HG03521 (cell line): Measurements from ENCODE around the gene CENPO.
"Not testable (repeated sequence)": the region's sequence is repeated elsewhere in the genome, so short reads cannot be mapped to it uniquely, and the experiment has no call there.

ENCODE experiments used
- ATAC-seq: cut with Tn5 transposase; IDR thresholded peaks from one replicate; pipeline ENCODE4 v1.9.1; 2021; ENCODE audit warnings: mild to moderate bottlenecking, moderate library complexity; ENCODE audit not compliant: unreplicated experiment

The CENPO gene

DNA sequence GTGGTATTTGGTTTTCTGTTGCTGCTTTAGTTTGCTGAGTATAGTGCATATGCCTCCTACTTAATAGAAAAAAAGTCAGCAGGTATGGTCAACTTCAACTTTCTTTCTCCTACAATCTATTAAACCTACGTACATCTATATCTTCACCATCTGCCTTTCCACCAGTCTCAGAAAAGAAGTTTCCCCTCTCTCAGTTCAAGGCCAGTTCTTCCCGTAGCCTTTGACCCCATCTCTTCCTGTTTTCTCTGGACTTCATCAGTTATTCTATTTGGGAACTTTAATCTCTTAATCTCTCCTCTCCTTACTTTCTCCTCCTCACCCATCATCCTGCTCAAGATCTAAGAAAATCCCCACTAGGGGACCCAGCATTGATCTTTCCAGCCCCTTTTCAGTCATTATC lies 5.7 kb upstream of the CENPO start:
- no peak for ATAC-seq

- no peak for ATAC-seq
These were observed 4.4 kb upstream of the CENPO start for GRCh38 chr2:24788816-24789215.

DNA sequence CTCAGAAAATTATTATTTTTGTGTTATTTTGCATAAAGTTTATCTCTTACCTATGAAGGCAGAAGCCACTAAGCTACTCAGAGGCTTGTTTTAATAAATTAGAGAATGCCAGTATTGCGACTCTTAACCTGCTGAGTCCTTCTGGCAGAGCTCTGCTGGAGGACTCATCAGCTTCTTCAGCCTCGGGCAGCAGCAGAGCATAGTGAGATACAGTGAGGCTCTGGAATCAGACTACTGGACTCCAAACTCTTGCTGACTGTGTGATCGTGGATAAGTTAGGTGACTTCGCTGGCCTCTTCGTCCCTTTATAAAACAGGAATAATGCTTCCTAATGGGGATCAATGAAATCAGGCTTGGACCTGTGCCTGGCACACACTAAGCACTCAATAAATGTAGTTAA lies 1.8 kb upstream of the CENPO start:
- no peak for ATAC-seq

GRCh38 chr2:24792542-24792873 lies 717 bp upstream of the CENPO start:
- no peak for ATAC-seq

- no peak for ATAC-seq
These were observed 673 bp downstream of the CENPO start for GRCh38 chr2:24793761-24794435.

DNA sequence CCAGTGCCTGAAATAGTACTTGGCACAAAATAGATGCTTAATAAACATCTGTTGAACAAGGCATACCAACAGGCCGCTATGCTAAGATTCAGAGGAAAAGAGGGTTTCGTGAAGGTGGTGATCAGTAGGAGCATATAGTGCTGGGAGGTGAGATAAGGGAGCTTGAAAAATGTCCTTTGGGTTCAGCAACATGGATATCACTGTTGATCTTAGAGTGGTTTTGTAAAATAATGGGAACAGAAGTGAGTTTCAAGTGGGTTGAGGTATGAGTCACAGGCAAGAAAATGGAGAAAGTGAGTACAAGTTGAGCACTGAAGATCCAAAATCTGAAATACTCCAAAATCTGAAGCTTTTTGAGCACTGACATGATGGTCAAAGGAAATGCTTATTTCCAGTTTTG lies 4.4 kb downstream of the CENPO start:
- ATAC-seq, result no peak

DNA sequence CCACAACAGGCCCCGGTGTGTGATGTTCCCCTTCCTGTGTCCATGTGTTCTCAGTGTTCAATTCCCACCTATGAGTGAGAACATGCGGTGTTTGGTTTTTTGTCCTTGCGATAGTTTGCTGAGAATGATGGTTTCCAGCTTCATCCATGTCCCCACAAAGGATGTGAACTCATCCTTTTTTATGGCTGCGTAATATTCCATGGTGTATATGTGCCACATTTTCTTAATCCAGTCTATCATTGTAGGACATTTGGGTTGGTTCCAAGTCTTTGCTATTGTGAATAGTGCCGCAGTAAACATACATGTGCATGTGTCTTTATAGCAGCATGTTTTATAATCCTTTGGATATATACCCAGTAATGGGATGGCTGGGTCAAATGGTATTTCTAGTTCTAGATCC lies 7.3 kb downstream of the CENPO start:
- not testable (repeated sequence) for ATAC-seq

DNA sequence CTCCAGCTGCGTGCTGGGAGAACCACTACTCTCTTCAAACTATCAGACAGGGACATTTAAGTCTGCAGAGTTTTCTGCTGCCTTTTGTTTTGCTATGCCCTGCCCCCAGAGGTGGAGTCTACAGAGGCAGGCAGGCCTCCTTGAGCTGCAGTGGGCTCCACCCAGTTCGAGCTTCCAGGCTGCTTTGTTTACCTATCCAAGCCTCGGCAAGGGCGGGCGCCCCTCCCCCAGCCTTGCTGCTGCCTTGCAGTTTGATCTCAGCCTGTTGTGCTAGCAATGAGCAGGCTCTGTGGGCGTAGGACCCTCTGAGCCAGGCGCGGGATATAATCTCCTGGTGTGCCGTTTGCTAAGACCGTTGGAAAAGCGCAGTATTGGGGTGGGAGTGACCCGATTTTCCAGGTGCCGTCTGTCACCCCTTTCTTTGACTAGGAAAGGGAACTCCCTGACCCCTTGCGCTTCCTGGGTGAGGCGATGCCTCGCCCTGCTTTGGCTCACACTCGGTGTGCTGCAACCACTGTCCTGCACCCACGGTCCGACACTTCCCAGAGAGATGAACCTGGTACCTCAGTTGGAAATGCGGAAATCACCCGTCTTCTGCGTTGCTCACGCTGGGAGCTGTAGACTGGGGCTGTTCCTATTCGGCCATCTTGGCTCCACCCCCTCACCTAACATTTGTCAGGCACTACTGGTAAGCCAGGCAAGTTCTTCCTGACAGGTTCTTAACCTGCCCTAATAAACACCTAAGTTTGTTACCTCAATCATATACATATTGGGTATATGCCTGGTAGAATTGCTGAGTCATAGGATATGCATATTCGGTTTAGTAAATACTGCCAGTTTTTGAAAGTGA lies 12.8 kb downstream of the CENPO start:
- ATAC-seq, result not testable (repeated sequence)

DNA sequence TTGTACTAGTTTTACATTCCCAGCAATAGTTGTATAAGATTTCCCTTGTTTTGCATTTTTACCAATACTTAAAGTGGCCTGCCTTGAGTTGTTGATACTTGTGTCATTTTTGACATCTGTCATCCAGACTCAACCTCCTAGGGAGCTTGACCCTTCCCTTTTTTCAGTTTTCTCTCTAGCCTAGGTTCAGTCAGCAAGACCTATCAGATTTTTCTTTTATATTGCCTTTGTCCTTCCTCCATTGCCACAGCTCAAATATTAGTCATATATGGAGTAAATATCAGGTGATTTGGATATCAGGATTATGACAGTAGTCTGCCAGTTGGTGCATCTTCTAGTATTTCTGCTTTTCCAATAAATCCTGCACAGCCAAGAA lies 13.4 kb downstream of the CENPO start:
- ATAC-seq, result no peak

DNA sequence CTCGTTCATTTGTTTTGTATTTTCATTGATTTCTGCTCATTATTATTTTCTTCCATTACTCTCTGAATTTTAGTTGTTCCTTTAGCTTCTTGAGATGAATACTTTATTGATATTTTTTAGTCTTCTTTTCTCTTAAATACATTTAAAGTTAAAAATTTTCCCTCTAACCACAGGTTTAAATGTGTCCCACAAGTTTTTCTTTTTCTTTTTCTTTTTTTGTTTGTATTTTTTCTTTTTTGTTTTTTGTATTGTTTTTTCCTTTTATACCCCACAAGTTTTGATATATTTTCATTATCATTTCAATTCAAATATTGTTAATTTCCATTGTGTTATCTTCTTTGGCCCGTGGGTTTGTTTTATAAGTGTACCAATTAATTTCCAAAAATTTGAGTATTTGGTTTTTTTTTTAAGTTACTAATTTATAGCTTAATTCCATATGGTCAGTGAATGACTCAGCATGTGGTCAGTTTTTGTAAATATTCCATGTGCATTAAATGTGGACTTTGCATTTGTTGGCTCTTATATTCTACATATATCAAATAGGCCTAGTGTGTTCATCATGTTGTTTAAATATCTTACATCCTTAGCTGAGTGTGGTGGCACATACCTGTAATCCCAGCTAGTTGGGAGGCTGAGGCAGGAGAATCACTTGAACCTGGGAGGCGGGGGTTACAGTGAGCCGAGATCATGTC lies 16.2 kb downstream of the CENPO start:
- no peak for ATAC-seq

DNA sequence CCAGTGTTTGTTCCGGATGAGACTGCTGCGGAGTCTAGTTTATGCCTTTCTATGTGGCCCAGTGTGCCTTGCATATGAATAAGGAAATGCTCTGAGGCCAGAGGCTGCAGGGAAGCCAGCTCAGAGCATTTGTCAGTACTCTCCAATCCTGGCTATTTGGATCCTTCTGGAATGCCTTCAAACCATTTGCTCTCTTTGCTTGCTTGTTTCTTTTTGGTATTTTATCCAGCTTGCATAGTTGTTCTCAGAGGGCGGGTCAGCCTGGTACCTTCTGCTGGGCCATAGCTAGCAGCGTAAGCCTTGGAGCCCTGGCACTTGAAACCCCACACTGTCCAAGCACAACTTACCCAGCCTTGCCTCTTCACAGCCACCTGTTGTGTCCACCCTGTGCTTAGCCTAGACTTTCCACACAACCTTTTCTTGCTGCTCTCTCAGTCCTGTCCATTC lies 20.5 kb downstream of the CENPO start:
- ATAC-seq, result no peak

DNA sequence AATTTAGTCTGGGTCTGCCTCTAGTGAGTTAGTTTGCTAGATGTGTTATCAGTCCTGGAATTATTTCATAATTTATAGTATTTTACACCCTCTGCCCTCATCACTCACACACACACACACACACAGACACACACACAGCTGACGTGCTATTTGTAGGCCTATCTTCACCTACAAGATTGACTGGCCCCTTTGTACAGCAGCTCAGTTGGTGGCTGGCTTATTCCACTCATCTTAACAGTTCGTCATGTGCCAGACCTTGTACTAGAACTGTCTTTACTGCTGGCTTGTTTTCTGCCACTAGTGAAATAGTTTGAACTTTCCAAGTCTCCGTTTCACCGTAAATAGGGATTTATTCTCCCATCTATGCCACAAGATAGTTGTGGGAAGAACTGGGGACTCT lies 21.3 kb downstream of the CENPO start:
- no peak for ATAC-seq

GRCh38 chr2:24815171-24815570 lies 21.9 kb downstream of the CENPO start:
- no peak for ATAC-seq

- ATAC-seq, result no peak
These were observed 23.2 kb downstream of the CENPO start for GRCh38 chr2:24816404-24816803.

GRCh38 chr2:24816884-24817283 lies 23.7 kb downstream of the CENPO start:
- no peak for ATAC-seq

DNA sequence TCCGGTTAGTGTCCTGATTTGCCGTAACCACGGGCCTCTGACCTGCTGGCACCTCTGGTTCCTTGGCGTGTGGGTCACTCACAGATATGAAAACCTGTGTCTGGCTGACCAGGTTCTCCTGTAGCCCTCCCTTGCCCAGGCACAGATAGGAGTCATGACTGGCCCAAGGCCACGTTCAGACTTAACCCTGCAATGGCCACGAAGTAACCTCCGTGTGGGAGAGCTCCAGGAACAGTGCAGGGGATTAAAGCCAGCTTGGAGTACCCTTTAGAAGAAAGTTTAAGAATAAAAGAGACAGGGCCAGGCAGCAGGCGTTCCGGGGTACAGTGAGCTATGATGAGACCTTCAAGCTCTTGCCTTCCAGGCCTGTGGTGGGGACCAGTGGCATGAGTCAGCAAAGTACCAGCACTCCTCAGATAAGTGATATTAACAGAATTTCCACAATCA lies 25.5 kb downstream of the CENPO start:
- no peak for ATAC-seq

DNA sequence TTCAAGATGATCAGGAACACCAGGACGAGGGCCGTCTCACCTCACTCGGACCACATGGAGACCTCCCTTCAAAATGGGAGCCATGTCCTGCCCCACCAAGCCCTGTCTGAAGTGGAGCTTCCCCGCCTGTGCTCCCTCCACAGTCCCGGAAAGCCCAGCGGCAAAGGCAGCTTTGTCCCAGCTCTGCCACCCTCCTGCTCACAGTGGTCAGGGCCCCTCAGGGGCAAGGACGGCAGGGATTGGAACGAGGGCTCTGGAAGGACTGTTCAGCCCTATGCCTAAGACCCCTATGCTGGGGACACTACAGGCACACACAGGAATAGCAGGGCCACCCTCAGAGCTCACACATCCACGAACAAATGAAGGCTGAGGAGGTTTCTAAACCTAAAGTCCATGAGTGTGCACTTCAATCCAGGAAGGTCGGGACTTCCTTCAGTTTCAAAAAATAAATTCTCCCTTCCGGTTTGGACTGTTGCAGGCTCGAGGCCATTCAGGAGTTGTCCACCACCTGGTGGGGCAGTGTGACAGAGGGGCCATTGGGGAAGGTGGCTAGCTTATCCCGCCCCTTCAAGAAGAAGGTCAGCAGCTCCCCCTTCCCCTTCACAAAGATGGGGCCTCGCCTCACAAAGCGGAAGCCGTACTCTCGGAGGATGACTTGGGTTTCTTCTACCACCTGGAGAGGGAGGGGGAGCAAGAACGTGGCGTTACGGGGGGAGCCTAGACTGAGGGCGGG lies 26.4 kb downstream of the CENPO start:
- ATAC-seq, result no peak

DNA sequence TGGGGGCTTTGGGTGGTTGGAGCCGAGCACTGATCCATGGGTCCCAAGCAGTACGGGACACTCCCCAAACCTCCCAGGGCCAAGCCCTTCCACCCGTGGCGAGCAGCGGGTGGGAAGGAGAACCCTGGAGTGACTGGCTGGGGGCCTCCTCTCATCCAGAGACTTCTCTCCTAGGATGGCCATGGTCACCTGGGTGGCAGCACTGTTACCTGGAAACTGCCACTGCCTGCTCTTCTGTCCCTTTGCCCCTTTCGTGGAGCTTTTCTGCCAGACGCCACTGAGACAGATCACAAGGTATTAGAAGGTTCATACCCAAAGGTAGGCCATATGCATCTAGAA lies 26.9 kb downstream of the CENPO start:
- ATAC-seq, result no peak

DNA sequence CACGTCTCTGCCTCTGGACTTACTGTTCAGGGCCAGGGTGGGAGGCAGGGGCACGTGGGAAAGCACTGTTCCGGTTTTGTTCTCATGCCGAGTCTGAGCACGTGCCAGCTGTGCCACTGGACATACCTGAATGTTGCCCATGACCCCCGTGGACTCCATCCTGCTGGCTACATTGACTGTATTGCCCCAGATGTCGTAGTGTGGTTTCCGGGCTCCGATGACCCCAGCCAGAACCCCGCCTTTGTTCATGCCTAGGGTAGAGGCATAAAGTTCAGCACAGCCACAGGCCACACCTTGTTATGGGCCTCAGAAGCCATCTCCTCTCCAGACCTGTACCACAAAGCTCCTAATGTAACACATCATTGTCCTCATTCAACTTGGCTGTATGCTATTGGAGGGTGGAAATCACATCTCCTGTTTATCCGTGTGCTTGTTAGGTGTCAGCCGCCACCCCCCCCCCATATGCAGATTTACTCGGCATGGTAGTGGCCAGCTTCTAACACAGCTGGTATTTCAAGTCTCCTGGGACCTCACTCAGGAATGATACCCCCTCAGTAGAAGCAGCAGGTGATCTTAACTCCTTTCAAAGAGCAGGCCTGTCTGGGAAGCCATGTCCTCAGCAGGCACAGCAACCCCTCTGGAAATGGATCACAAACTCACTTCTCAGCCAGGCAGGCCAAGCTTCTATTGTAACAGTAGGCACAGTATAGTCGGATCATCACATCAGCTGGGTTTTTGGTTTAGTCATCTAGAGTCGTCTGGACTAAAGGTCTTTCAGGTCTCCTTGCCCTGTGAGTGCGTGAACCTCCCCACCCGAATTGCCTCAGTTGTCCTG lies 27.6 kb downstream of the CENPO start:
- no peak for ATAC-seq

GRCh38 chr2:24821433-24821891 lies 28.2 kb downstream of the CENPO start:
- no peak for ATAC-seq
